Calu3 (cell line): ENCODE measurements around the gene FAM222A. TPM values are rescaled to one million over a fixed set of nuclear protein-coding genes. Genes with fewer than 3 reads are reported as not detected.

Source experiments
- BruUV-seq: library from RNA; stranded (reverse); fragments of 400-500 nt; replicated peaks from 2 replicates; lab custom pipeline; 2021; lab: Mats Ljungman, UMichigan
- CTCF ChIA-PET: fragments of 300-600 bp; sonication (Branson Sonifier 250); formaldehyde crosslinking; loops from one replicate; lab custom pipeline; 2022; ENCODE audit warnings: antibody characterized with exemption; lab: Charles Lee
- DNase-seq: peaks from one replicate; pipeline ENCODE4 v3.0.0; 2022
- H3K27ac Mint-ChIP-seq: one replicate; pipeline ENCODE4 v1.8.0; 2022; ENCODE audit warnings: mixed read lengths; ENCODE audit not compliant: unreplicated experiment
- H3K27me3 Mint-ChIP-seq: one replicate; pipeline ENCODE4 v1.8.0; 2022; ENCODE audit warnings: mixed read lengths; ENCODE audit not compliant: unreplicated experiment
- H3K36me3 Mint-ChIP-seq: one replicate; pipeline ENCODE4 v1.8.0; 2022; ENCODE audit warnings: mild to moderate bottlenecking, moderate library complexity, mixed read lengths; ENCODE audit not compliant: insufficient read depth, unreplicated experiment
- H3K4me1 Mint-ChIP-seq: one replicate; pipeline ENCODE4 v1.8.0; 2022; ENCODE audit warnings: mild to moderate bottlenecking, low read depth, mixed read lengths; ENCODE audit not compliant: unreplicated experiment
- H3K4me3 Mint-ChIP-seq: one replicate; pipeline ENCODE4 v1.8.0; 2022; ENCODE audit warnings: mild to moderate bottlenecking, low read depth, moderate library complexity, mixed read lengths; ENCODE audit not compliant: unreplicated experiment
- H3K9me3 Mint-ChIP-seq: one replicate; pipeline ENCODE4 v1.8.0; 2022; ENCODE audit warnings: low read depth, mixed read lengths; ENCODE audit not compliant: unreplicated experiment
- intact Hi-C: fragments of 100-400 bp; cut with micrococcal nuclease; formaldehyde crosslinking; loops from one replicate; pipeline ENCODE4 v1.10.0; 2022; ENCODE audit not compliant: unreplicated experiment
- total RNA-seq: library from RNA; stranded (reverse); gene quantifications from 2 replicates; pipeline ENCODE4 v1.2.3, GENCODE V29; 2022
- TF ChIP-seq, protein P1 (sequence below): fragments of 200-600 bp; IDR thresholded peaks from one replicate; pipeline ENCODE4 v1.8.0; 2022; ENCODE audit warnings: antibody characterized with exemption; ENCODE audit not compliant: unreplicated experiment

FAM222A gene
- total RNA-seq, 1 experiment from 2014 or later, result 2.4 TPM

DNA sequence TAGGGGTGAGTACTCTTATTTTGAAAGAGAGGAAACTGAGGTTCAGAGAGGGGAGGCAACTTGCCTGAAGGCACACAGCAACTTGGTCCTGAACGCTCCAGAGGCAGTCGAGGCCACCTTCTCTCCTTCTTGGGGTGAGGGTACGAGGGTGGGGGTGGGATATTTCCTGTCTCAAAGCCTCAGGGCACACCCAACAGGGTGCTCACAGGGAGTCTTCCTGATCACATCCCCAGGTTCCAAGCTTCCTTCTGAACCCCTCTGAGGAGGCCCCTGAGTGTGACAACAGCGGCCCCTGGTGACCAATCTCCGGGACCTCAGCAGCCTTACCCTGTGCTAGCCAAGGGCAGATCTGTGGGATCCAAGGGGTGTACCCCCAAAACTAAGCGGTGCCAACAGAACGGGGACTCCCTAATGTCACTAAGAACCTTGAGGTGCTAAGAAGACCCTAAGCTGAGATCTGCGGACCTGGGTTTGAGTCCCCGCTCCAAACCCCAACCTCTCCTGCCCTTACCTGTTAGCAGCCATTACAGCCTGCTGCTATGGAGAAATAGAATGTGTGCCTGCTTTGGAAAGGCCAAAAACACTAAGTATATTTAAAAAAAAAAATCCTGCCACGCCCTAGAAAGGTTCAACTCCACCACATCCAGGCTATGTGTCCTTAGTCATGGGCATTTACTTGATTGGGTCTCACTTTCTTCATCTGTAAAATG, 61.7 kb downstream of the FAM222A start:
- CTCF ChIA-PET, result interaction anchor here (0.6 to 2.6 kb wide), 11 partner anchors 10 to 507 kb away, joined by 3 to 56 read pairs (median 5); partner anchors contain the start of gene MVK
- no peaks in the 10 kb centered on the region for H3K27me3 Mint-ChIP-seq
- H3K4me3 Mint-ChIP-seq, result no peak overlapping the region
- DNase-seq, result peak; percentile 90
- TF ChIP-seq, protein P1, sequence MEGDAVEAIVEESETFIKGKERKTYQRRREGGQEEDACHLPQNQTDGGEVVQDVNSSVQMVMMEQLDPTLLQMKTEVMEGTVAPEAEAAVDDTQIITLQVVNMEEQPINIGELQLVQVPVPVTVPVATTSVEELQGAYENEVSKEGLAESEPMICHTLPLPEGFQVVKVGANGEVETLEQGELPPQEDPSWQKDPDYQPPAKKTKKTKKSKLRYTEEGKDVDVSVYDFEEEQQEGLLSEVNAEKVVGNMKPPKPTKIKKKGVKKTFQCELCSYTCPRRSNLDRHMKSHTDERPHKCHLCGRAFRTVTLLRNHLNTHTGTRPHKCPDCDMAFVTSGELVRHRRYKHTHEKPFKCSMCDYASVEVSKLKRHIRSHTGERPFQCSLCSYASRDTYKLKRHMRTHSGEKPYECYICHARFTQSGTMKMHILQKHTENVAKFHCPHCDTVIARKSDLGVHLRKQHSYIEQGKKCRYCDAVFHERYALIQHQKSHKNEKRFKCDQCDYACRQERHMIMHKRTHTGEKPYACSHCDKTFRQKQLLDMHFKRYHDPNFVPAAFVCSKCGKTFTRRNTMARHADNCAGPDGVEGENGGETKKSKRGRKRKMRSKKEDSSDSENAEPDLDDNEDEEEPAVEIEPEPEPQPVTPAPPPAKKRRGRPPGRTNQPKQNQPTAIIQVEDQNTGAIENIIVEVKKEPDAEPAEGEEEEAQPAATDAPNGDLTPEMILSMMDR, result peak; percentile 95
- H3K9me3 Mint-ChIP-seq, result no peaks in the 10 kb centered on the region
- peaks cover 17% of the 10 kb centered on the region for H3K4me1 Mint-ChIP-seq
- H3K36me3 Mint-ChIP-seq, result peaks cover 17% of the 10 kb centered on the region
- no peak overlapping the region for H3K27ac Mint-ChIP-seq
- intact Hi-C loops, result loop anchor here (1.0 to 5.0 kb wide), 4 partner anchors 163 to 347 kb away; no protein-coding TSS in a partner anchor
- no TSS peak for BruUV-seq

DNA sequence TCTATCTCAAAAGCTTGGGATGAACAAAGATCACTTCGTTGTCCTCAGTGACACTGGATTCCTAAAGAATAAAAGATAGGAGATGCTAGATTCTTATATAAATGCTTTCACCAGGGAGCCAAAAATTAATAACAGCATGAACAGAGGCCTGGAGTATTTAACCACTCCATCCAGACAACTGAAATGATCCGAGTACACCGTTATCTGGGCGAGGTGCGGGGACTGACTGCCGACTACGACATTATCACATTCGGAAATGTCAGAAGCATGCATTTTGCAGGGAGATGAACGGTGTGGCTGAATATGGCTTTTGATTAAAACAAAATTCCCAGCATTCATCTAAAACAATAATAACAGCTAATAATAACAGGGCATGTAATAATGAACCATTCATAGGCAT, 63.0 kb downstream of the FAM222A start:
- Mint-ChIP-seq H3K27ac (no peak overlapping the region), H3K27me3 (no peaks in the 10 kb centered on the region), H3K9me3 (no peaks in the 10 kb centered on the region), H3K4me1 (peaks cover 17% of the 10 kb centered on the region), H3K36me3 (peaks cover 23% of the 10 kb centered on the region), H3K4me3 (no peak overlapping the region)
- TF ChIP-seq, protein P1, result no peak
- no TSS peak for BruUV-seq
- intact Hi-C loops, result loop anchor here (5.0 kb wide), 1 partner anchor 164 kb away; no protein-coding TSS in a partner anchor
- no peak for DNase-seq
- CTCF ChIA-PET, result no interaction called here

DNA sequence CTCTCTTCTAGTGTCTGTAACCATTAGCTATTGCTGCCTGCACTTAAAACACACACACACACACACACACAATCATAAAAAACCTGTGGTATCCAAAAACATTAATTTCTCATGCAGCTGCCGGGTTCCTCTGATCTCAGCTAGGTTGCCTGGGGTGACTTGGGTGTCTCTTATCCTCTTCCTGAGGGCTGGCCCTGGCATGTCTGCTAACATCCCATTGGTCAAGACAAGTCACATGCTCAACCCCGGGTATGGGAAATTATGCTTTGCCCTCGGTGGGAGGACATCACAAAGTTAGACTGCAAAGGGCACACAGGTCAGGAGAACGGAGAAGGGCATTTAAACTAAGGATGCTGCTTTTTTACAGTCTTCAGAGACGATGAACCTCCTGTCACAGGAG, 63.9 kb downstream of the FAM222A start:
- Mint-ChIP-seq H3K27me3 (no peaks in the 10 kb centered on the region), H3K36me3 (peaks cover 19% of the 10 kb centered on the region), H3K4me1 (peaks cover 17% of the 10 kb centered on the region), H3K27ac (no peak overlapping the region), H3K9me3 (no peaks in the 10 kb centered on the region), H3K4me3 (no peak overlapping the region)
- TF ChIP-seq, protein P1, result no peak
- peak; percentile 34 for DNase-seq
- intact Hi-C loops, result loop anchor here (5.0 kb wide), 1 partner anchor 165 kb away; no protein-coding TSS in a partner anchor
- CTCF ChIA-PET, result no interaction called here
- BruUV-seq, result no TSS peak

DNA sequence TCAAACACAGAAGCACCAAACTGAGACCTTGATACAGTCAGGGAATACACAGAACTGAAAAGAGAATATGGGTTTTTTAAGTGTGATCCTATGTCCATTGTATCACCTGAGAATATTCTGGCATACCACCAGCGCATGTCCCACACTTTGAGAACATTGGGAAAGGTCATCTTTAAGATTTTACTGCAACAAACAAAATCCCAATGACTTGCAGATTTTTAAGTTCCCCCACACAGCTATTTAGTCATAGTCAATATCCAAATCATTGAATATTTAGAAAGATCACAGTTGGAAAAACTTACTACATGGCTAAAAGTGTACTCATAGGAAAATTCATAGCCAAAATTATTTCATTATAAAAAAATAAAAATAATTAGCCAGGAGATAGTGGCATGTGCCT, 65.1 kb downstream of the FAM222A start:
- Mint-ChIP-seq H3K9me3 (no peaks in the 10 kb centered on the region), H3K4me1 (peaks cover 8% of the 10 kb centered on the region), H3K36me3 (peaks cover 12% of the 10 kb centered on the region), H3K27me3 (no peaks in the 10 kb centered on the region), H3K4me3 (no peak overlapping the region), H3K27ac (no peak overlapping the region)
- no TSS peak for BruUV-seq
- no peak for DNase-seq
- CTCF ChIA-PET, result no interaction called here
- TF ChIP-seq, protein P1, result no peak
- intact Hi-C loops, result loop anchor here (5.0 kb wide), 1 partner anchor 166 kb away; no protein-coding TSS in a partner anchor
